LHCN-M2 (cell line): ENCODE results near the gene SLC13A5. TPM values are rescaled to one million over a fixed set of nuclear protein-coding genes. Genes with fewer than 3 reads are reported as not detected.
"Not testable (repeated sequence)": the region's sequence is repeated elsewhere in the genome, so short reads cannot be mapped to it uniquely, and the experiment has no call there.

Source experiments
- DNase-seq: peaks from one replicate; pipeline ENCODE4 v3.0.0-alpha.2; 2012; ENCODE audit warnings: low read depth
- total RNA-seq: library from RNA; depleted of rRNA; stranded (reverse); fragments of >200 nt; gene quantifications from 2 replicates; pipeline ENCODE4 v1.2.3, GENCODE V29; 2014

Gene SLC13A5
- total RNA-seq, 1 experiment from 2014 or later = not detected

GRCh38 chr17:6711081-6711674, 2.0 kb downstream of the SLC13A5 start:
- no peak for DNase-seq

- no peak for DNase-seq
These were observed 2.9 kb downstream of the SLC13A5 start for GRCh38 chr17:6710317-6710716.

GRCh38 chr17:6708357-6708961, 4.7 kb downstream of the SLC13A5 start:
- DNase-seq = no peak

- DNase-seq = no peak
These were observed 6.2 kb downstream of the SLC13A5 start for GRCh38 chr17:6706996-6707395.

GRCh38 chr17:6706499-6706898, 6.7 kb downstream of the SLC13A5 start:
- DNase-seq = no peak

GRCh38 chr17:6704470-6705052, 8.6 kb downstream of the SLC13A5 start:
- DNase-seq = no peak

GRCh38 chr17:6703751-6704150, 9.4 kb downstream of the SLC13A5 start:
- DNase-seq = no peak

GRCh38 chr17:6702567-6703215, 10.5 kb downstream of the SLC13A5 start:
- DNase-seq = no peak

- DNase-seq = no peak
These were observed 11.4 kb downstream of the SLC13A5 start for GRCh38 chr17:6701719-6702118.

- no peak for DNase-seq
These were observed 12.2 kb downstream of the SLC13A5 start for GRCh38 chr17:6700948-6701307.

- DNase-seq = no peak
These were observed 12.9 kb downstream of the SLC13A5 start for GRCh38 chr17:6699997-6700947.

GRCh38 chr17:6698004-6698403, 15.2 kb downstream of the SLC13A5 start:
- no peak for DNase-seq

GRCh38 chr17:6696906-6697305, 16.3 kb downstream of the SLC13A5 start:
- DNase-seq = no peak

GRCh38 chr17:6695565-6695964, 17.6 kb downstream of the SLC13A5 start:
- no peak for DNase-seq

- DNase-seq = no peak
These were observed 18.1 kb downstream of the SLC13A5 start for GRCh38 chr17:6695051-6695450.

- not testable (repeated sequence) for DNase-seq
These were observed 21.2 kb downstream of the SLC13A5 start for GRCh38 chr17:6691958-6692357.

- no peak for DNase-seq
These were observed 21.6 kb downstream of the SLC13A5 start for GRCh38 chr17:6691546-6691945.

- DNase-seq = no peak
These were observed 22.5 kb downstream of the SLC13A5 start for GRCh38 chr17:6690641-6691040.

GRCh38 chr17:6688944-6689343, 24.2 kb downstream of the SLC13A5 start:
- no peak for DNase-seq

GRCh38 chr17:6686026-6686425, 27.1 kb downstream of the SLC13A5 start:
- DNase-seq = no peak

- no peak for DNase-seq
These were observed 28.0 kb downstream of the SLC13A5 start for GRCh38 chr17:6684881-6685767.
